Left lung (tissue), 10 donors: ENCODE results near the gene TBX6. TPM values are rescaled to one million over a fixed set of nuclear protein-coding genes. Genes with fewer than 3 reads are reported as not detected.

Experiments used
- ATAC-seq: fragments of 200-7000 bp; cut with Tn5 transposase; one replicate; pipeline ENCODE4 v1.9.1; 2020; ENCODE audit warnings: moderate library complexity
- DNase-seq, 4 donors: peaks; one replicate each; pipeline ENCODE4 v3.0.0-alpha.2; 2013 to 2020
- H3K27ac ChIP-seq, 2 donors: fragments of 200-600 bp; sonication (generic) in 1 of 2; one replicate each; pipeline versions ENCODE4 v1.5.0 to v1.8.0; 2020 to 2021
- H3K27me3 ChIP-seq, 2 donors: fragments of 200-600 bp; sonication (generic) in 1 of 2; one replicate each; pipeline versions ENCODE4 v1.5.0 to v1.8.0; 2020 to 2021
- H3K36me3 ChIP-seq, 2 donors: fragments of 200-600 bp; sonication (generic) in 1 of 2; one replicate each; pipeline versions ENCODE4 v1.5.0 to v1.8.0; 2020 to 2021
- H3K4me1 ChIP-seq, 2 donors: fragments of 200-600 bp; one replicate each; pipeline ENCODE4 v1.8.0; 2021
- H3K4me3 ChIP-seq, 2 donors: fragments of 200-600 bp; sonication (generic) in 1 of 2; one replicate each; pipeline versions ENCODE4 v1.5.0 to v1.8.0; 2020 to 2021; ENCODE audit warnings: mild to moderate bottlenecking in 1 of 2
- H3K9me3 ChIP-seq, 2 donors: fragments of 200-600 bp; sonication (generic) in 1 of 2; one replicate each; pipeline versions ENCODE4 v1.5.0 to v1.8.0; 2020 to 2021
- intact Hi-C, 2 donors: fragments of 100-400 bp; cut with DNase I; formaldehyde crosslinking; loops; one replicate each; pipeline versions ENCODE4 v1.11.2 to v1.14.2; 2022
- polyA plus RNA-seq, 6 donors: library from polyadenylated mRNA; unstranded; fragments of 120-200 nt; gene quantifications; one replicate each; pipeline ENCODE4 v1.2.1, GENCODE V29; 2013; ENCODE audit not compliant: insufficient read length in 6 of 6
- total RNA-seq, 2 donors: library from RNA; stranded (reverse); fragmentation: NEBNext Ultra II Directional; extraction: Animal tissue kit (Norgen Biotek cat#: 25700); gene quantifications; one replicate each; pipeline ENCODE4 v1.2.1, GENCODE V29; 2021
- TF ChIP-seq, protein P1 (sequence below), 2 donors: fragments of 200-600 bp; sonication (generic) in 1 of 2; IDR thresholded peaks; one replicate each; pipeline versions ENCODE4 v1.5.0 to v1.8.0; 2021; ENCODE audit warnings: antibody characterized with exemption in 2 of 2
- donor health status: DM: no; HTN: yes; CAD: no.
- donor health status: DM: no; HTN: no; CAD: no.

TBX6 gene
- total and polyA plus RNA-seq, 8 donors = 0.79 to 1.9 (median 1.7) TPM

- Histone ChIP-seq H3K27me3 (no peaks in the 10 kb centered on the region), H3K4me3 (no peak overlapping the region), H3K36me3 (peaks cover 0 to 59% of the 10 kb centered on the region in 2 donors), H3K9me3 (no peaks in the 10 kb centered on the region), H3K4me1 (peaks cover 2 to 38% of the 10 kb centered on the region in 2 donors), H3K27ac (no peak overlapping the region)
- TF ChIP-seq, protein P1, sequence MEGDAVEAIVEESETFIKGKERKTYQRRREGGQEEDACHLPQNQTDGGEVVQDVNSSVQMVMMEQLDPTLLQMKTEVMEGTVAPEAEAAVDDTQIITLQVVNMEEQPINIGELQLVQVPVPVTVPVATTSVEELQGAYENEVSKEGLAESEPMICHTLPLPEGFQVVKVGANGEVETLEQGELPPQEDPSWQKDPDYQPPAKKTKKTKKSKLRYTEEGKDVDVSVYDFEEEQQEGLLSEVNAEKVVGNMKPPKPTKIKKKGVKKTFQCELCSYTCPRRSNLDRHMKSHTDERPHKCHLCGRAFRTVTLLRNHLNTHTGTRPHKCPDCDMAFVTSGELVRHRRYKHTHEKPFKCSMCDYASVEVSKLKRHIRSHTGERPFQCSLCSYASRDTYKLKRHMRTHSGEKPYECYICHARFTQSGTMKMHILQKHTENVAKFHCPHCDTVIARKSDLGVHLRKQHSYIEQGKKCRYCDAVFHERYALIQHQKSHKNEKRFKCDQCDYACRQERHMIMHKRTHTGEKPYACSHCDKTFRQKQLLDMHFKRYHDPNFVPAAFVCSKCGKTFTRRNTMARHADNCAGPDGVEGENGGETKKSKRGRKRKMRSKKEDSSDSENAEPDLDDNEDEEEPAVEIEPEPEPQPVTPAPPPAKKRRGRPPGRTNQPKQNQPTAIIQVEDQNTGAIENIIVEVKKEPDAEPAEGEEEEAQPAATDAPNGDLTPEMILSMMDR (IDR thresholded peaks at IDR 0.05) = no peak
- ATAC-seq = no peak
- no peak for DNase-seq
- intact Hi-C loops = no loop called here
These were observed 5.9 kb downstream of the TBX6 start for GRCh38 chr16:30085820-30086219.

GRCh38 chr16:30085247-30085646, 6.5 kb downstream of the TBX6 start:
- Histone ChIP-seq H3K27me3 (no peaks in the 10 kb centered on the region), H3K27ac (no peak overlapping the region), H3K36me3 (peaks cover 0 to 65% of the 10 kb centered on the region in 2 donors), H3K4me3 (no peak overlapping the region), H3K9me3 (no peaks in the 10 kb centered on the region), H3K4me1 (peaks cover 0 to 32% of the 10 kb centered on the region in 2 donors)
- DNase-seq = no peak
- TF ChIP-seq, protein P1 (IDR thresholded peaks at IDR 0.05) = no peak
- intact Hi-C loops = no loop called here
- ATAC-seq = no peak

- Histone ChIP-seq H3K27ac (no peak overlapping the region), H3K4me1 (peaks cover 0 to 28% of the 10 kb centered on the region in 2 donors), H3K27me3 (no peaks in the 10 kb centered on the region), H3K9me3 (no peaks in the 10 kb centered on the region), H3K36me3 (peaks cover 0 to 69% of the 10 kb centered on the region in 2 donors), H3K4me3 (no peak overlapping the region)
- intact Hi-C loops = no loop called here
- TF ChIP-seq, protein P1 (IDR thresholded peaks at IDR 0.05) = no peak
- DNase-seq (no peak), ATAC-seq (no peak)
These were observed 6.9 kb downstream of the TBX6 start for GRCh38 chr16:30084816-30085159.

- no peaks in the 10 kb centered on the region for H3K27me3 ChIP-seq
- ATAC-seq (no peak), DNase-seq (no peak)
- no peak overlapping the region for H3K27ac ChIP-seq
- no peaks in the 10 kb centered on the region for H3K9me3 ChIP-seq
- TF ChIP-seq, protein P1 (IDR thresholded peaks at IDR 0.05) = no peak
- intact Hi-C loops = no loop called here
- peaks cover 0 to 75% of the 10 kb centered on the region in 2 donors for H3K36me3 ChIP-seq
- H3K4me3 ChIP-seq = no peak overlapping the region
- H3K4me1 ChIP-seq = peaks cover 0 to 23% of the 10 kb centered on the region in 2 donors
These were observed 7.5 kb downstream of the TBX6 start for GRCh38 chr16:30084096-30084815.

DNA sequence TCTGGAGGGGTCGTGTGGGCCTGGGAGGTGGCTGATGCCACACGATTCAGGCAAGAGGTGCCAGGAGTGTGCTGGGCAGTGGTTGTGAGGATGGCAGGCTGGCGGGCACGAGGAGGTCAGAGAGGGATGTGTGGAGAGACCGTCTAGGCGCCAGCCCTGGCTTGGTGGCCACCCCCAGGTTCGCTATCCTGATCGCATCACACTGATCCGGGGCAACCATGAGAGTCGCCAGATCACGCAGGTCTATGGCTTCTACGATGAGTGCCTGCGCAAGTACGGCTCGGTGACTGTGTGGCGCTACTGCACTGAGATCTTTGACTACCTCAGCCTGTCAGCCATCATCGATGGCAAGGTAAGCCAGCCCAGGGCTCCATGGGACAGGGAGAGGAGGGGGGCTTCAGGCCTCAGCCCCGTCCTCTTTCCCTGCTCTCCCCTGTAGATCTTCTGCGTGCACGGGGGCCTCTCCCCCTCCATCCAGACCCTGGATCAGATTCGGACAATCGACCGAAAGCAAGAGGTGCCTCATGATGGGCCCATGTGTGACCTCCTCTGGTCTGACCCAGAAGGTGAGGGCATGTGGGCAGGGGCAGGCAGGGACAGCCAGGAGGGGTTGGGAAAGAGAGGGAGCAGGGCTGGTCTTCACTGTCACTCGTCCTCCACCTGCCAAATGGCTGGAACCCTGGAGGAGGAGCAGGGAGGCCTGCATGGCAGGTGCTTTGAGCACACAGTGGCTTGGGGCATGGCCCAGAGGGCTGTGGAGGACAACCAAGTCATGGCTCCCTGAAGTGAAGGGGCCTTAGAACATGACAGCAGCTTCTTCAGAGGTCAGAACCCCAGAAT, 8.3 kb downstream of the TBX6 start:
- ATAC-seq = no peak
- H3K4me1 ChIP-seq = peaks cover 0 to 31% of the 10 kb centered on the region in 2 donors
- no peak overlapping the region for H3K4me3 ChIP-seq
- intact Hi-C loops = no loop called here
- no peaks in the 10 kb centered on the region for H3K9me3 ChIP-seq
- TF ChIP-seq, protein P1 (IDR thresholded peaks at IDR 0.05) = no peak
- DNase-seq = no peak
- H3K27ac ChIP-seq = no peak overlapping the region
- H3K36me3 ChIP-seq = peaks cover 0 to 83% of the 10 kb centered on the region in 2 donors
- H3K27me3 ChIP-seq = no peaks in the 10 kb centered on the region
